ENCODE results near the gene SLC25A45. TPM values are rescaled to one million over a fixed set of nuclear protein-coding genes. Genes with fewer than 3 reads are reported as not detected.

SLC25A45 gene
- polyA plus RNA-seq, 1 of the 3 experiments (the other 2 are of a cell fraction), result 3.6 TPM

GRCh38 chr11:65389294-65389980 is 7.0 kb upstream of the SLC25A45 start:
- TF ChIP-seq YY1 (IDR thresholded peaks at IDR 0.05; ENCODE audit: low read depth), result no peak
- no peak for TF ChIP-seq USF2 (IDR thresholded peaks at IDR 0.05; ENCODE audit: borderline replicate concordance, low read depth, low read length)
- no peak for TF ChIP-seq POLR2AphosphoS5 (IDR thresholded peaks at IDR 0.05; ENCODE audit: low read depth, low read length)
- no peak for TF ChIP-seq GATA2 (CRISPR knock-in tag; IDR thresholded peaks at IDR 0.05)
- TF ChIP-seq PBX3 (IDR thresholded peaks at IDR 0.05), result no peak
- Histone ChIP-seq H4K20me1 (ENCODE audit: insufficient read depth) (0 out of 2 replicates have a peak, but pooled peaks cover 3% of the 10 kb centered on the region), H3K79me2 (ENCODE audit: insufficient read depth) (peaks cover 67% of the 10 kb centered on the region), H3K4me2 (peak overlapping the region; percentile 88), H3K9me3 (no peaks in the 10 kb centered on the region), H3K4me3 (ENCODE audit: low read depth in 2 of 2, low read length in 1 of 2) (no peak overlapping the region), H3K4me1 (ENCODE audit: control insufficient read depth in 1 of 2, insufficient read depth in 2 of 2, low read depth in 1 of 2, low read length in 1 of 2) (peaks cover 33 to 34% of the 10 kb centered on the region in 2 experiments; a peak in 2 of 4 replicates), H3K9me2 (no peaks in the 10 kb centered on the region), H2AFZ (ENCODE audit: low read depth) (no peak overlapping the region), H3K9ac (peak overlapping the region; percentile 21; the same call in 1 of the 2 replicates), H3F3A (replicated peaks; ENCODE audit: insufficient read depth) (peaks cover under 1% of the 10 kb centered on the region), H3K36me3 (replicated peaks in 1 of 2; ENCODE audit: control insufficient read depth in 1 of 2, insufficient read depth in 2 of 2, low read length in 1 of 2) (peaks cover 0 to 13% of the 10 kb centered on the region in 2 experiments), H3K27me3 (ENCODE audit: insufficient read depth) (no peaks in the 10 kb centered on the region), H3K27ac (ENCODE audit: low read depth in 2 of 2, low read length in 1 of 2) (no peak overlapping the region; a peak in 1 of 4 replicates)
- WGBS (ENCODE audit: low lambda C conversion rate), result 100% methylated on average over 5 of the region's 20 CpGs
- POLR2A ChIA-PET, result interaction anchor here (0.7 to 4.7 kb wide), 4 partner anchors 34 to 877 kb away, joined by 3 to 21 read pairs (median 4); partner anchors contain the start of gene NEAT1
- CTCF ChIA-PET, result interaction anchor here (1.2 to 6.6 kb wide), 3 partner anchors 26 to 121 kb away, joined by 4 to 47 read pairs (median 4); no protein-coding TSS in a partner anchor
- no peak for DNase-seq

DNA sequence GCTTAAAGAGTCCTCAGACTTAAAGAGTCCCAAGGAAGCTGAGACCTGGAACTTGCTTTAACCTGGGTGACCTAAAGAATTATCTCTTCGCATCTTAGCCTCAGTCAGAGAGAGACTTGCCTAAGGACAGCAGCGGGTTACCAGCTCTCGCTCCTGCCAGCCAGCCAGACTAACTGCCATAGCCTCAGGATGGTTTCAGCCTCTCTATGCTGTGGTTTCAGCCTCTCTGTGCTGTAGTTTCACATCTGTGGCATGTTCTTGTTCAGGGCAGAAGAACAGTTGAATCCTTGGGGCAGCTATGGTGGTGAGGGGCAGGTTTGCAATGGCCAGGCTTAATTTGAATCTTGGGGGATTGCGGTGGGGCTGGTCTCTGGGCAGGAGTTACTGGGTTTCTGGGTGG is 6.3 kb upstream of the SLC25A45 start:
- no peak for DNase-seq
- Histone ChIP-seq H3K4me2 (peak overlapping the region; percentile 88), H3K9me3 (no peaks in the 10 kb centered on the region), H3K79me2 (ENCODE audit: insufficient read depth) (peaks cover 67% of the 10 kb centered on the region), H3K9ac (no peak overlapping the region), H3K27me3 (ENCODE audit: insufficient read depth) (no peaks in the 10 kb centered on the region), H3F3A (replicated peaks; ENCODE audit: insufficient read depth) (peaks cover 7% of the 10 kb centered on the region), H4K20me1 (ENCODE audit: insufficient read depth) (0 out of 2 replicates have a peak, but pooled peaks cover 3% of the 10 kb centered on the region), H3K27ac (ENCODE audit: low read depth in 2 of 2, low read length in 1 of 2) (no peak overlapping the region), H3K9me2 (no peaks in the 10 kb centered on the region), H3K4me1 (ENCODE audit: control insufficient read depth in 1 of 2, insufficient read depth in 2 of 2, low read depth in 1 of 2, low read length in 1 of 2) (peaks cover 39 to 40% of the 10 kb centered on the region in 2 experiments; a peak in 2 of 4 replicates), H2AFZ (ENCODE audit: low read depth) (no peak overlapping the region), H3K36me3 (replicated peaks in 1 of 2; ENCODE audit: control insufficient read depth in 1 of 2, insufficient read depth in 2 of 2, low read length in 1 of 2) (peaks cover 0 to 7% of the 10 kb centered on the region in 2 experiments), H3K4me3 (ENCODE audit: low read depth in 2 of 2, low read length in 1 of 2) (peak overlapping the region in 1 of 2 experiments; percentile 17; a peak in 1 of 4 replicates)
- WGBS (ENCODE audit: low lambda C conversion rate), result 92% methylated on average over 4 of the region's 4 CpGs
- ChIA-PET POLR2A (interaction anchor here (0.7 to 4.7 kb wide), 4 partner anchors 35 to 878 kb away, joined by 3 to 21 read pairs (median 4); partner anchors contain the start of gene NEAT1), CTCF (interaction anchor here (1.6 to 6.6 kb wide), 3 partner anchors 27 to 30 kb away, joined by 3 to 47 read pairs (median 4); no protein-coding TSS in a partner anchor)
- TF ChIP-seq RAD21 (IDR thresholded peaks at IDR 0.05; ENCODE audit: low read length) (no peak), TEAD4 (IDR thresholded peaks at IDR 0.05; ENCODE audit: borderline replicate concordance, insufficient read depth) (no peak), NRF1 (IDR thresholded peaks at IDR 0.05; ENCODE audit: low read depth, low read length) (no peak), EP300 (IDR thresholded peaks at IDR 0.05; ENCODE audit: borderline replicate concordance in 1 of 2, low read depth in 1 of 2, low read length in 1 of 2) (no peak), GATA2 (CRISPR knock-in tag; IDR thresholded peaks at IDR 0.05) (no peak), PBX3 (IDR thresholded peaks at IDR 0.05) (no peak)
- TF ChIP-seq, protein P1, sequence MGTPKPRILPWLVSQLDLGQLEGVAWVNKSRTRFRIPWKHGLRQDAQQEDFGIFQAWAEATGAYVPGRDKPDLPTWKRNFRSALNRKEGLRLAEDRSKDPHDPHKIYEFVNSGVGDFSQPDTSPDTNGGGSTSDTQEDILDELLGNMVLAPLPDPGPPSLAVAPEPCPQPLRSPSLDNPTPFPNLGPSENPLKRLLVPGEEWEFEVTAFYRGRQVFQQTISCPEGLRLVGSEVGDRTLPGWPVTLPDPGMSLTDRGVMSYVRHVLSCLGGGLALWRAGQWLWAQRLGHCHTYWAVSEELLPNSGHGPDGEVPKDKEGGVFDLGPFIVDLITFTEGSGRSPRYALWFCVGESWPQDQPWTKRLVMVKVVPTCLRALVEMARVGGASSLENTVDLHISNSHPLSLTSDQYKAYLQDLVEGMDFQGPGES (IDR thresholded peaks at IDR 0.05; ENCODE audit: low read depth, low read length), result no peak

Data from SK-N-SH (cell line).